Measurements from ENCODE around the gene LCE5A.

The LCE5A gene

GRCh38 chr1:152473887-152474537 lies 36.6 kb upstream of the LCE5A start:
- H3K4me1 ChIP-seq (ENCODE audit: control insufficient read depth, insufficient read depth, low read length), result no peaks in the 10 kb centered on the region
- no peak overlapping the region for H3K4me3 ChIP-seq (ENCODE audit: low read depth, low read length)
- H3K27ac ChIP-seq (ENCODE audit: extremely low read depth, low read depth, low read length), result no peak overlapping the region
- ChIA-PET POLR2A (no interaction called here), CTCF (interaction anchor here (0.8 kb wide), 1 partner anchor 13 kb away, joined by 5 read pairs; no protein-coding TSS in a partner anchor)
- TF ChIP-seq ZNF521 (tag by site-specific recombination; IDR thresholded peaks at IDR 0.05) (no peak), ZNF214 (tag by site-specific recombination; IDR thresholded peaks at IDR 0.05; ENCODE audit: borderline replicate concordance) (no peak), HOXC10 (CRISPR knock-in tag; IDR thresholded peaks at IDR 0.05) (no peak), ZNF366 (tag by site-specific recombination; conservative IDR thresholded peaks at IDR 0.05) (no peak), ZNF621 (tag by site-specific recombination; IDR thresholded peaks at IDR 0.05) (no peak), ZBTB7A (tag by site-specific recombination; IDR thresholded peaks at IDR 0.05; ENCODE audit: low read depth) (no peak), ZNF155 (tag by site-specific recombination; IDR thresholded peaks at IDR 0.05) (no peak)
- TF ChIP-seq, protein P1, sequence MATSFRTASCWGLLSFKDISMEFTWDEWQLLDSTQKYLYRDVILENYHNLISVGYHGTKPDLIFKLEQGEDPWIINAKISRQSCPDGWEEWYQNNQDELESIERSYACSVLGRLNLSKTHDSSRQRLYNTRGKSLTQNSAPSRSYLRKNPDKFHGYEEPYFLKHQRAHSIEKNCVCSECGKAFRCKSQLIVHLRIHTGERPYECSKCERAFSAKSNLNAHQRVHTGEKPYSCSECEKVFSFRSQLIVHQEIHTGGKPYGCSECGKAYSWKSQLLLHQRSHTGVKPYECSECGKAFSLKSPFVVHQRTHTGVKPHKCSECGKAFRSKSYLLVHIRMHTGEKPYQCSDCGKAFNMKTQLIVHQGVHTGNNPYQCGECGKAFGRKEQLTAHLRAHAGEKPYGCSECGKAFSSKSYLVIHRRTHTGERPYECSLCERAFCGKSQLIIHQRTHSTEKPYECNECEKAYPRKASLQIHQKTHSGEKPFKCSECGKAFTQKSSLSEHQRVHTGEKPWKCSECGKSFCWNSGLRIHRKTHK (tag by site-specific recombination; IDR thresholded peaks at IDR 0.05), result no peak
- no peaks in the 10 kb centered on the region for H3K9me3 ChIP-seq (ENCODE audit: control insufficient read depth, insufficient read depth, low read depth, low read length)
- no peaks in the 10 kb centered on the region for H3K36me3 ChIP-seq (ENCODE audit: control insufficient read depth in 2 of 2, insufficient read depth in 1 of 2, low read length in 2 of 2)

DNA sequence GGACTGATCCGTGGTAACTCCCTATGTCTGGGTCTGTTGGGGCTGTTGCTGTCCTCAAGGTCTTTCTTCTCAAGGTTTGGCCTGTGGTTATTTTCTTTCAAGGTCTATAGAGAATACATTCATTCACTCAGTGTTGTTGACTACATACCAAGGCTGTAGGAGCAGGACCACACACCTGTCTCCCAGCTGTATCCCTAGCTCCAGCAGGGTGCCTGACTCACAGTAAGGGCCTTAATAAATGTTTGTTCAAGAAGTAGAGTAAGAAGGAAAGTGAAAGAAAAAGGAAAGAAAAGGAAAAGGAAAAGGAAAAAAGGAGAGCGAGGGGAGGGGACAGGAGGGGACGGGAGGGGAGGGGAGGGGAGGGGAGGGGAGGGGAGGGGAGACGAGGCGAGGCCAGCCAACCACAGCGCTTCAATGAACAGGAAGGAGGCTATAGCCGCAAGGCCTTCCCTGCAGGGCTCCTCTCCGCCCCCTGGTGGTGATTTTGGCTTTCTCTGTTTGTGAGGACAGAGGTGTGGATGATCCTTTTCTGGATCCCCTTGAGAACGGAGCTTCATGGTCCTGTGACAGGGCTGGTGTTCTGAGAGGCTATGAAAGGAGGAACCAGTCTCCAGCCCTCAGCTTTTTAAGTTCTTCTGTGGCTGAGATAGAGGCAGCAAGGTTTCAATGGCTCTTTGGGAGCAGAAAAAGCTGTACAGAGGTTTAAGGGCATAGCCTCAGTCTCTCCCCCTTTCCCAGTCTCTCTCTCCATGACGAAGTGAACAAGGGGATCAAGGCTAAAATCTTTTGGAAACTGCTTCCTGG lies 30.6 kb upstream of the LCE5A start:
- TF ChIP-seq ZNF211 (tag by site-specific recombination; IDR thresholded peaks at IDR 0.05; ENCODE audit: low read depth), result no peak
- TF ChIP-seq SP3 (tag by site-specific recombination; IDR thresholded peaks at IDR 0.05), result no peak
- TF ChIP-seq, protein P2, sequence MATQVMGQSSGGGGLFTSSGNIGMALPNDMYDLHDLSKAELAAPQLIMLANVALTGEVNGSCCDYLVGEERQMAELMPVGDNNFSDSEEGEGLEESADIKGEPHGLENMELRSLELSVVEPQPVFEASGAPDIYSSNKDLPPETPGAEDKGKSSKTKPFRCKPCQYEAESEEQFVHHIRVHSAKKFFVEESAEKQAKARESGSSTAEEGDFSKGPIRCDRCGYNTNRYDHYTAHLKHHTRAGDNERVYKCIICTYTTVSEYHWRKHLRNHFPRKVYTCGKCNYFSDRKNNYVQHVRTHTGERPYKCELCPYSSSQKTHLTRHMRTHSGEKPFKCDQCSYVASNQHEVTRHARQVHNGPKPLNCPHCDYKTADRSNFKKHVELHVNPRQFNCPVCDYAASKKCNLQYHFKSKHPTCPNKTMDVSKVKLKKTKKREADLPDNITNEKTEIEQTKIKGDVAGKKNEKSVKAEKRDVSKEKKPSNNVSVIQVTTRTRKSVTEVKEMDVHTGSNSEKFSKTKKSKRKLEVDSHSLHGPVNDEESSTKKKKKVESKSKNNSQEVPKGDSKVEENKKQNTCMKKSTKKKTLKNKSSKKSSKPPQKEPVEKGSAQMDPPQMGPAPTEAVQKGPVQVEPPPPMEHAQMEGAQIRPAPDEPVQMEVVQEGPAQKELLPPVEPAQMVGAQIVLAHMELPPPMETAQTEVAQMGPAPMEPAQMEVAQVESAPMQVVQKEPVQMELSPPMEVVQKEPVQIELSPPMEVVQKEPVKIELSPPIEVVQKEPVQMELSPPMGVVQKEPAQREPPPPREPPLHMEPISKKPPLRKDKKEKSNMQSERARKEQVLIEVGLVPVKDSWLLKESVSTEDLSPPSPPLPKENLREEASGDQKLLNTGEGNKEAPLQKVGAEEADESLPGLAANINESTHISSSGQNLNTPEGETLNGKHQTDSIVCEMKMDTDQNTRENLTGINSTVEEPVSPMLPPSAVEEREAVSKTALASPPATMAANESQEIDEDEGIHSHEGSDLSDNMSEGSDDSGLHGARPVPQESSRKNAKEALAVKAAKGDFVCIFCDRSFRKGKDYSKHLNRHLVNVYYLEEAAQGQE (tag by site-specific recombination; IDR thresholded peaks at IDR 0.05), result no peak
- TF ChIP-seq ZFP69B (tag by site-specific recombination; IDR thresholded peaks at IDR 0.05), result no peak
- TF ChIP-seq ZNF214 (tag by site-specific recombination; IDR thresholded peaks at IDR 0.05; ENCODE audit: borderline replicate concordance), result no peak
- no peak for TF ChIP-seq ZNF426 (tag by site-specific recombination; IDR thresholded peaks at IDR 0.05)
- TF ChIP-seq REPIN1 (tag by site-specific recombination; IDR thresholded peaks at IDR 0.05; ENCODE audit: low read depth), result no peak
- TF ChIP-seq, protein P3, sequence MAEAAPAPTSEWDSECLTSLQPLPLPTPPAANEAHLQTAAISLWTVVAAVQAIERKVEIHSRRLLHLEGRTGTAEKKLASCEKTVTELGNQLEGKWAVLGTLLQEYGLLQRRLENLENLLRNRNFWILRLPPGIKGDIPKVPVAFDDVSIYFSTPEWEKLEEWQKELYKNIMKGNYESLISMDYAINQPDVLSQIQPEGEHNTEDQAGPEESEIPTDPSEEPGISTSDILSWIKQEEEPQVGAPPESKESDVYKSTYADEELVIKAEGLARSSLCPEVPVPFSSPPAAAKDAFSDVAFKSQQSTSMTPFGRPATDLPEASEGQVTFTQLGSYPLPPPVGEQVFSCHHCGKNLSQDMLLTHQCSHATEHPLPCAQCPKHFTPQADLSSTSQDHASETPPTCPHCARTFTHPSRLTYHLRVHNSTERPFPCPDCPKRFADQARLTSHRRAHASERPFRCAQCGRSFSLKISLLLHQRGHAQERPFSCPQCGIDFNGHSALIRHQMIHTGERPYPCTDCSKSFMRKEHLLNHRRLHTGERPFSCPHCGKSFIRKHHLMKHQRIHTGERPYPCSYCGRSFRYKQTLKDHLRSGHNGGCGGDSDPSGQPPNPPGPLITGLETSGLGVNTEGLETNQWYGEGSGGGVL (tag by site-specific recombination; IDR thresholded peaks at IDR 0.05), result no peak
- no peak for TF ChIP-seq IKZF3 (tag by site-specific recombination; IDR thresholded peaks at IDR 0.05)
- no peak for TF ChIP-seq KLF7 (tag by site-specific recombination; IDR thresholded peaks at IDR 0.05; ENCODE audit: borderline replicate concordance)
- no peak for TF ChIP-seq ZNF350 (tag by site-specific recombination; IDR thresholded peaks at IDR 0.05)
- no peak for TF ChIP-seq ZNF366 (tag by site-specific recombination; conservative IDR thresholded peaks at IDR 0.05)
- TF ChIP-seq ZNF548 (tag by site-specific recombination; IDR thresholded peaks at IDR 0.05), result no peak
- Histone ChIP-seq H3K4me3 (ENCODE audit: low read depth, low read length) (no peak overlapping the region), H3K4me1 (ENCODE audit: control insufficient read depth, insufficient read depth, low read length) (no peaks in the 10 kb centered on the region), H3K9me3 (ENCODE audit: control insufficient read depth, insufficient read depth, low read depth, low read length) (no peaks in the 10 kb centered on the region), H3K36me3 (ENCODE audit: control insufficient read depth in 2 of 2, insufficient read depth in 1 of 2, low read length in 2 of 2) (no peaks in the 10 kb centered on the region), H3K27ac (ENCODE audit: extremely low read depth, low read depth, low read length) (no peak overlapping the region)
- ChIA-PET CTCF (interaction anchor here (0.6 to 2.2 kb wide), 18 partner anchors 9 to 1918 kb away, joined by 3 to 12 read pairs (median 4); no protein-coding TSS in a partner anchor), POLR2A (no interaction called here)
